H1 (cell line): ENCODE results near the gene DCAF6. TPM values are rescaled to one million over a fixed set of nuclear protein-coding genes. Genes with fewer than 3 reads are reported as not detected.

Source experiments
- CTCF ChIA-PET: fragments of 300-600 bp; sonication (Branson Sonifier 250); formaldehyde crosslinking; loops from one replicate; lab custom pipeline; 2021; ENCODE audit not compliant: partially characterized antibody; lab: Charles Lee
- POLR2A ChIA-PET: fragments of 300-600 bp; sonication (Branson Sonifier 250); formaldehyde crosslinking; loops from one replicate; lab custom pipeline; 2021; ENCODE audit warnings: inconsistent platforms; ENCODE audit not compliant: partially characterized antibody; lab: Charles Lee
- DNase-seq, 2 experiments: peaks; one replicate each; pipeline versions ENCODE4 v3.0.0 to v3.0.0-alpha.2; 2010 to 2022; ENCODE audit warnings: low spot score in 2 of 2, low read depth in 1 of 2, mixed read lengths in 1 of 2
- FAIRE-seq: peaks from 2 replicates; lab custom pipeline; 2011; peaks lifted over from hg19 to GRCh38; lab: Jason Lieb, UNC
- H2AFZ ChIP-seq: 2 replicates; pipeline ENCODE4 v1.8.1; 2012; ENCODE audit warnings: low read length, inconsistent platforms
- H2AK5ac ChIP-seq: 2 replicates; pipeline ENCODE4 v1.6.1; 2013; ENCODE audit warnings: low read depth, low read length
- H2BK120ac ChIP-seq: replicated peaks from 2 replicates; pipeline ENCODE3; 2013; ENCODE audit warnings: low read depth, low read length, inconsistent platforms
- H2BK12ac ChIP-seq: 2 replicates; pipeline ENCODE4 v1.6.1; 2013; ENCODE audit warnings: low read depth, low read length
- H2BK15ac ChIP-seq: 2 replicates; pipeline ENCODE4 v1.6.1; 2013; ENCODE audit warnings: low read length
- H2BK20ac ChIP-seq: 2 replicates; pipeline ENCODE4 v1.6.1; 2013; ENCODE audit warnings: low read length
- H2BK5ac ChIP-seq: 2 replicates; pipeline ENCODE4 v1.6.1; 2013; ENCODE audit warnings: low read depth, low read length
- H3K14ac ChIP-seq: 2 replicates; pipeline ENCODE4 v1.6.1; 2013; ENCODE audit warnings: inconsistent platforms; ENCODE audit not compliant: insufficient read length
- H3K18ac ChIP-seq: 2 replicates; pipeline ENCODE4 v1.6.1; 2013; ENCODE audit warnings: low read length; ENCODE audit errors: extremely low read depth
- H3K23ac ChIP-seq: 2 replicates; pipeline ENCODE4 v1.6.1; 2013; ENCODE audit warnings: inconsistent platforms; ENCODE audit not compliant: insufficient read length
- H3K23me2 ChIP-seq: 2 replicates; pipeline ENCODE4 v1.6.1; 2013; ENCODE audit warnings: low read depth, low read length
- H3K27ac ChIP-seq: 2 replicates; pipeline ENCODE4 v1.6.1; 2011; ENCODE audit warnings: low read depth, low read length, inconsistent platforms
- H3K27me3 ChIP-seq, 4 experiments: replicated peaks in 1 of 4; 1 replicate in 1 of 4; 2 replicates in 3 of 4; pipeline versions ENCODE4 v1.6.1 to v1.8.1; 2011 to 2013; ENCODE audit warnings: low read length in 3 of 4, mild to moderate bottlenecking in 3 of 4, inconsistent platforms in 2 of 4, mixed read lengths in 2 of 4, moderate library complexity in 1 of 4; ENCODE audit not compliant: control insufficient read depth in 3 of 4, insufficient read depth in 3 of 4; ENCODE audit errors: extremely low read depth in 1 of 4
- H3K36me3 ChIP-seq, 4 experiments: 2 replicates each; pipeline versions ENCODE4 v1.6.1 to v1.8.1; 2011 to 2013; ENCODE audit warnings: mild to moderate bottlenecking in 4 of 4, low read length in 3 of 4, moderate library complexity in 2 of 4, control low read depth in 1 of 4, inconsistent platforms in 1 of 4; ENCODE audit not compliant: insufficient read depth in 4 of 4, control insufficient read depth in 2 of 4
- H3K4ac ChIP-seq: replicated peaks from 2 replicates; pipeline ENCODE3; 2013; ENCODE audit warnings: low read length, low read depth, mixed read lengths, inconsistent platforms; ENCODE audit not compliant: insufficient read length
- H3K4me1 ChIP-seq, 4 experiments: replicated peaks in 1 of 4; 1 replicate in 1 of 4; 2 replicates in 3 of 4; pipeline versions ENCODE4 v1.6.1 to v1.8.1; 2011 to 2013; ENCODE audit warnings: low read length in 3 of 4, inconsistent platforms in 2 of 4, mixed read lengths in 1 of 4; ENCODE audit not compliant: insufficient read depth in 4 of 4, control insufficient read depth in 3 of 4
- H3K4me2 ChIP-seq, 2 experiments: 2 replicates each; pipeline versions ENCODE4 v1.6.1 to v1.8.1; 2011 to 2013; ENCODE audit warnings: low read depth in 2 of 2, low read length in 2 of 2, control low read depth in 1 of 2, inconsistent platforms in 1 of 2, mild to moderate bottlenecking in 1 of 2; ENCODE audit not compliant: insufficient read depth in 1 of 2
- H3K4me3 ChIP-seq, 4 experiments: fragments of 200-600, 300-600 bp in 1 of 4; sonication (generic), shearing (Covaris generic), sonication (Bioruptor Twin) in 1 of 4; 2 replicates each; pipeline versions ENCODE4 v1.5.1 to v1.8.1; 2011 to 2016; ENCODE audit warnings: low read length in 4 of 4, low read depth in 3 of 4, control low read depth in 2 of 4, inconsistent platforms in 2 of 4, mild to moderate bottlenecking in 2 of 4, mixed read lengths in 1 of 4, moderate library complexity in 1 of 4; ENCODE audit not compliant: insufficient read depth in 2 of 4; ENCODE audit errors: extremely low read depth in 1 of 4
- H3K56ac ChIP-seq: replicated peaks from 2 replicates; pipeline ENCODE3; 2013; ENCODE audit warnings: low read depth, mild to moderate bottlenecking, mixed read lengths, low read length, inconsistent platforms; ENCODE audit not compliant: insufficient read length
- H3K79me1 ChIP-seq: 2 replicates; pipeline ENCODE4 v1.6.1; 2013; ENCODE audit warnings: low read depth, low read length, control low read depth
- H3K79me2 ChIP-seq, 2 experiments: 2 replicates each; pipeline versions ENCODE4 v1.6.1 to v1.8.1; 2012 to 2013; ENCODE audit warnings: low read length in 2 of 2, mild to moderate bottlenecking in 2 of 2, inconsistent platforms in 1 of 2; ENCODE audit not compliant: insufficient read depth in 2 of 2, control insufficient read depth in 1 of 2
- H3K9ac ChIP-seq, 4 experiments: replicated peaks in 1 of 4; 1 replicate in 1 of 4; 2 replicates in 3 of 4; pipeline versions ENCODE4 v1.6.1 to v1.8.1; 2011 to 2013; ENCODE audit warnings: low read depth in 3 of 4, low read length in 3 of 4, control low read depth in 2 of 4, mild to moderate bottlenecking in 2 of 4, moderate library complexity in 2 of 4, inconsistent platforms in 1 of 4; ENCODE audit errors: extremely low read depth in 1 of 4
- H3K9me3 ChIP-seq, 2 experiments: 2 replicates each; pipeline versions ENCODE4 v1.6.1 to v1.8.1; 2012 to 2013; ENCODE audit warnings: mild to moderate bottlenecking in 2 of 2, moderate library complexity in 2 of 2, control low read depth in 1 of 2, inconsistent platforms in 1 of 2, low read depth in 1 of 2, low read length in 1 of 2, mixed read lengths in 1 of 2; ENCODE audit not compliant: insufficient read depth in 2 of 2
- H4K20me1 ChIP-seq, 2 experiments: replicated peaks in 1 of 2; 2 replicates each; pipeline versions ENCODE3 to v1.8.1; 2011 to 2013; ENCODE audit warnings: inconsistent platforms in 2 of 2, low read length in 2 of 2, mild to moderate bottlenecking in 1 of 2; ENCODE audit not compliant: insufficient read depth in 2 of 2, control insufficient read depth in 1 of 2
- H4K5ac ChIP-seq: 2 replicates; pipeline ENCODE4 v1.6.1; 2013; ENCODE audit warnings: low read length, low read depth, mixed read lengths, inconsistent platforms; ENCODE audit not compliant: insufficient read length
- H4K8ac ChIP-seq: 2 replicates; pipeline ENCODE4 v1.8.0; 2013; ENCODE audit warnings: mild to moderate bottlenecking, moderate library complexity, low read length, inconsistent platforms; ENCODE audit not compliant: insufficient read depth; ENCODE audit errors: extremely low read depth
- H4K91ac ChIP-seq: replicated peaks from 2 replicates; pipeline ENCODE3; 2013; ENCODE audit warnings: low read length, mixed read lengths, inconsistent platforms; ENCODE audit not compliant: insufficient read length
- CEBPB ChIP-seq: IDR thresholded peaks from 2 replicates; pipeline ENCODE4 v1.6.1; 2012; ENCODE audit warnings: low read depth, low read length
- E2F6 ChIP-seq: IDR thresholded peaks from 2 replicates; pipeline ENCODE4 v1.6.1; 2012; ENCODE audit warnings: inconsistent platforms
- GTF2F1 ChIP-seq: IDR thresholded peaks from 2 replicates; pipeline ENCODE4 v1.6.1; 2012; ENCODE audit warnings: low read depth, low read length, improper control_type of control experiment, borderline replicate concordance
- KDM1A ChIP-seq: fragments of 200-600, 300-600 bp; sonication (generic); IDR thresholded peaks from 2 replicates; pipeline ENCODE4 v1.7.1; 2016; ENCODE audit warnings: mild to moderate bottlenecking, low read length, borderline replicate concordance
- MAX ChIP-seq: IDR thresholded peaks from 2 replicates; pipeline ENCODE4 v1.6.1; 2012; ENCODE audit warnings: inconsistent platforms
- WGBS, 2 experiments: shearing (Covaris generic) in 1 of 2; methylation state at CpG; one replicate each; pipeline versions ENCODE4 v1.1.6 to v1.1.7; 2013 to 2015; ENCODE audit warnings: low lambda C conversion rate in 2 of 2, mixed read lengths in 2 of 2, inconsistent platforms in 1 of 2, low coverage in 1 of 2, missing lambda C conversion rate in 1 of 2; ENCODE audit not compliant: insufficient replicate concordance in 2 of 2, insufficient coverage in 1 of 2, insufficient read length in 1 of 2; ENCODE audit errors: extremely low coverage in 1 of 2, missing lambda C conversion rate in 1 of 2; 5-methylcytosine and 5-hydroxymethylcytosine counted together
- polyA plus RNA-seq, 7 experiments: library from polyadenylated mRNA; depleted of rRNA in 3 of 7; stranded (reverse) in 5 of 7; unstranded in 2 of 7; fragments of >200 nt in 5 of 7; fragments of 200-250 nt in 2 of 7; gene quantifications; 1 replicate in 5 of 7; 2 replicates in 1 of 7; 4 replicates in 1 of 7; pipeline versions ENCODE4 v1.2.1 to v1.2.3, GENCODE V29; 2011 to 2013; ENCODE audit warnings: missing spikeins in 2 of 7, mixed read lengths in 2 of 7
- total RNA-seq: library from RNA; stranded (reverse); fragmentation: NEBNext Ultra II Directional; extraction: Animal tissue kit (Norgen Biotek cat#: 25700); gene quantifications from 2 replicates; pipeline ENCODE4 v1.2.1, GENCODE V29; 2021

Gene DCAF6
- total and polyA plus RNA-seq, 2 of the 8 experiments (the other 6 are each of a cell fraction or from before 2014, with no cell fraction given) = 12.3 to 17.4 TPM

GRCh38 chr1:167933788-167934187 is 2.7 kb upstream of the DCAF6 start:
- Histone ChIP-seq H3K23me2 (peaks cover 9% of the 10 kb centered on the region), H4K20me1 (no peaks in the 10 kb centered on the region)

More at GRCh38 chr1:167933788-167934187, 2.7 kb upstream of the DCAF6 start:
- Histone ChIP-seq H4K91ac (no peak overlapping the region), H3K18ac (no peak overlapping the region), H2BK120ac (no peak overlapping the region), H3K36me3 (no peaks in the 10 kb centered on the region), H3K79me2 (peaks cover 0 to 30% of the 10 kb centered on the region in 2 experiments; a peak in 3 of 4 replicates), H3K4me2 (no peak overlapping the region), H4K8ac (no peak overlapping the region), H3K4ac (no peak overlapping the region), H3K14ac (no peak overlapping the region), H2BK12ac (no peak overlapping the region), H3K4me3 (no peak overlapping the region), H3K9me3 (no peaks in the 10 kb centered on the region), H4K5ac (no peak overlapping the region), H3K56ac (no peak overlapping the region), H3K27ac (no peak overlapping the region), H3K4me1 (peaks cover 0 to 4% (median 0%) of the 10 kb centered on the region in 4 experiments; a peak in 2 of 7 replicates), H2BK15ac (no peak overlapping the region), H3K9ac (no peak overlapping the region), H2BK5ac (no peak overlapping the region), H2BK20ac (no peak overlapping the region), H2AFZ (no peak overlapping the region), H3K79me1 (no peaks in the 10 kb centered on the region; the same call in 1 of the 2 replicates), H3K27me3 (no peaks in the 10 kb centered on the region), H2AK5ac (no peak overlapping the region), H3K23ac (no peak overlapping the region)
- TF ChIP-seq GTF2F1 = no peak
- no peak for TF ChIP-seq CEBPB
- TF ChIP-seq MAX = no peak
- TF ChIP-seq E2F6 = no peak
- TF ChIP-seq KDM1A = 0 out of 2 replicates have a peak, but pooled peaks have one; percentile 36
- ChIA-PET CTCF (interaction anchor here (0.6 to 0.8 kb wide), 3 partner anchors 21 to 137 kb away, joined by 3 read pairs; no protein-coding TSS in a partner anchor), POLR2A (no interaction called here)
- no peak for DNase-seq
- no peak for FAIRE-seq
- WGBS, 2 experiments = 82% methylated on average over 4 of the region's 4 CpGs; no CpG with 5 or more reads in 1 of the 2 experiments
